Lung (tissue), 12 donors: ENCODE measurements around the gene PGK2. TPM values are rescaled to one million over a fixed set of nuclear protein-coding genes. Genes with fewer than 3 reads are reported as not detected.

Experiments
- ATAC-seq: fragments of 200-7000 bp; cut with Tn5 transposase; one replicate; pipeline ENCODE4 v1.9.1; 2020; ENCODE audit warnings: moderate number of reproducible peaks; ENCODE audit not compliant: insufficient read depth, low FRiP score
- DNase-seq, 3 donors: peaks; one replicate each; pipeline ENCODE4 v3.0.0-alpha.2; 2013 to 2017
- H3K27ac ChIP-seq, 2 donors: one replicate each; pipeline ENCODE4 v1.5.1; 2013; ENCODE audit warnings: mild to moderate bottlenecking in 2 of 2, moderate library complexity in 2 of 2, control low read depth in 1 of 2, inconsistent platforms in 1 of 2, low read depth in 1 of 2, low read length in 1 of 2
- H3K27me3 ChIP-seq, 3 donors: one replicate each; pipeline ENCODE4 v1.5.1; 2013; ENCODE audit warnings: low read length in 2 of 3; ENCODE audit not compliant: control insufficient read depth in 3 of 3, insufficient read depth in 3 of 3
- H3K36me3 ChIP-seq, 4 donors: one replicate each; pipeline ENCODE4 v1.5.1; 2013; ENCODE audit warnings: low read length in 4 of 4, mild to moderate bottlenecking in 1 of 4, moderate library complexity in 1 of 4; ENCODE audit not compliant: control insufficient read depth in 4 of 4, insufficient read depth in 4 of 4
- H3K4me1 ChIP-seq, 5 donors: one replicate each; pipeline ENCODE4 v1.5.1; 2013; ENCODE audit warnings: low read length in 5 of 5, mild to moderate bottlenecking in 2 of 5, moderate library complexity in 1 of 5; ENCODE audit not compliant: control insufficient read depth in 5 of 5, insufficient read depth in 5 of 5
- H3K4me3 ChIP-seq: one replicate; pipeline ENCODE4 v1.5.1; 2013; ENCODE audit warnings: mild to moderate bottlenecking, control low read depth, moderate library complexity
- H3K9ac ChIP-seq, 2 donors: one replicate each; pipeline ENCODE4 v1.5.1; 2013; ENCODE audit warnings: low read length in 2 of 2, control low read depth in 1 of 2; ENCODE audit not compliant: insufficient read depth in 1 of 2
- H3K9me3 ChIP-seq, 4 donors: one replicate each; pipeline ENCODE4 v1.5.1; 2013; ENCODE audit warnings: low read length in 3 of 4, mild to moderate bottlenecking in 1 of 4, moderate library complexity in 1 of 4; ENCODE audit not compliant: control insufficient read depth in 4 of 4, insufficient read depth in 3 of 4
- WGBS, 2 donors: extraction: QIAGEN DNeasy Blood & Tissue Kit; methylation state at CpG; one replicate each; pipeline ENCODE4 v1.1.7; 2013; 5-methylcytosine and 5-hydroxymethylcytosine counted together
- polyA plus RNA-seq, 2 donors: library from polyadenylated mRNA; stranded (reverse); fragments of 200-250 nt; gene quantifications; one replicate each; pipeline ENCODE4 v1.2.1, GENCODE V29; 2013
- total RNA-seq, 2 donors: library from RNA; depleted of rRNA in 1 of 2; stranded (reverse); fragments of >200 nt in 1 of 2; gene quantifications; one replicate each; pipeline ENCODE4 v1.2.1, GENCODE V29; 2014 to 2021
- TF ChIP-seq, protein P1 (sequence below): IDR thresholded peaks from 2 replicates; pipeline ENCODE4 v1.5.1; 2012; ENCODE audit warnings: mild to moderate bottlenecking; ENCODE audit errors: control extremely low read depth, extremely low read depth
- donor health status: control.
- donor health status: control.
- donor health status: Bipolar disorder and iron deficiency.
- donor health status: healthy.
- donor health status: DM: yes; HTN: yes; CAD: no.

The PGK2 gene
- total and polyA plus RNA-seq, 4 donors = not detected

DNA sequence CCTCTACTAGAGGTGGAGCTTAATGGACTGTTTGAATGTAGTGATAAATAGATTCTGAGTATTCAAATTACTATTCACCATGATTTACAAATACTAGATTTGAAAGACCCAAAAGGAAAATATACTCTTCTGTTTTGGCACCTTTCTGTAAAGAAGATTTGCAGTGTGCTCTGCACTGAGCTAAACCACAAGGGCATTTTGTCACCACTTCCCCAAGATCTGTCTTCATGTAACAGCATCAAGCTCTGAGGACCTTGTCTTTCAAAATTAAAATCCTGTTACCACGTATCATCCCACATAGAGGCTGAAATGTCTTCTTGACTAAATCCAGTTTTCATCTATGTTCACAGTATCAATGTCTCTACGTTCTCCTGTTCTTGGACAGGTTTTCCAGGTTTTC is 3.3 kb upstream of the PGK2 start:
- H3K27ac ChIP-seq = no peak overlapping the region
- 50 to 52% methylated on average over 2 of the region's 2 CpGs for WGBS, 2 donors
- no peak overlapping the region for H3K9ac ChIP-seq
- ATAC-seq (no peak), DNase-seq (no peak)
- no peaks in the 10 kb centered on the region for H3K36me3 ChIP-seq
- H3K4me3 ChIP-seq = no peak overlapping the region
- H3K27me3 ChIP-seq = no peaks in the 10 kb centered on the region
- no peaks in the 10 kb centered on the region for H3K9me3 ChIP-seq
- no peaks in the 10 kb centered on the region for H3K4me1 ChIP-seq
- TF ChIP-seq, protein P1, sequence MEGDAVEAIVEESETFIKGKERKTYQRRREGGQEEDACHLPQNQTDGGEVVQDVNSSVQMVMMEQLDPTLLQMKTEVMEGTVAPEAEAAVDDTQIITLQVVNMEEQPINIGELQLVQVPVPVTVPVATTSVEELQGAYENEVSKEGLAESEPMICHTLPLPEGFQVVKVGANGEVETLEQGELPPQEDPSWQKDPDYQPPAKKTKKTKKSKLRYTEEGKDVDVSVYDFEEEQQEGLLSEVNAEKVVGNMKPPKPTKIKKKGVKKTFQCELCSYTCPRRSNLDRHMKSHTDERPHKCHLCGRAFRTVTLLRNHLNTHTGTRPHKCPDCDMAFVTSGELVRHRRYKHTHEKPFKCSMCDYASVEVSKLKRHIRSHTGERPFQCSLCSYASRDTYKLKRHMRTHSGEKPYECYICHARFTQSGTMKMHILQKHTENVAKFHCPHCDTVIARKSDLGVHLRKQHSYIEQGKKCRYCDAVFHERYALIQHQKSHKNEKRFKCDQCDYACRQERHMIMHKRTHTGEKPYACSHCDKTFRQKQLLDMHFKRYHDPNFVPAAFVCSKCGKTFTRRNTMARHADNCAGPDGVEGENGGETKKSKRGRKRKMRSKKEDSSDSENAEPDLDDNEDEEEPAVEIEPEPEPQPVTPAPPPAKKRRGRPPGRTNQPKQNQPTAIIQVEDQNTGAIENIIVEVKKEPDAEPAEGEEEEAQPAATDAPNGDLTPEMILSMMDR = no peak

DNA sequence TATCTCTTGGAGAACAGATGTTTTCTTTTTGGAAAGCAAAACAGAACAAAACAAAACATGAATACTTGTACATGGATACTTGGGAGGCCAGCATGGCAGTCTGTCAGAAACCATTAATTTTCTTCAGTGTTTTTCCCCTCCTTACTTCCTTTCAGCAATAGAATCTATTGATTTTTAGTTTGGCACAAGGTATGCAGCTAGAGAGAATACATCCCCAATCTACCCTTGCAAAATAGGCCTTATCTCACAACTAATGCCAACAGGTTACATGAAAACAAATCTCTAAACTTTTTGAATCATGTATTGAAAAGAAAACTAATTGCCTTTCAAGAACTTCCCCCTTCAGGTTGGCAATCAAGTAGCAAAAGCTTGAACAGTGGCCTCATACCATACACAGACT is 2.8 kb downstream of the PGK2 start:
- TF ChIP-seq, protein P1 = no peak
- no peak overlapping the region for H3K4me3 ChIP-seq
- no peaks in the 10 kb centered on the region for H3K4me1 ChIP-seq
- H3K27ac ChIP-seq = no peak overlapping the region
- no peak overlapping the region for H3K9ac ChIP-seq
- ATAC-seq (no peak), DNase-seq (no peak)
- no peaks in the 10 kb centered on the region for H3K9me3 ChIP-seq
- no peaks in the 10 kb centered on the region for H3K27me3 ChIP-seq
- H3K36me3 ChIP-seq = no peaks in the 10 kb centered on the region

DNA sequence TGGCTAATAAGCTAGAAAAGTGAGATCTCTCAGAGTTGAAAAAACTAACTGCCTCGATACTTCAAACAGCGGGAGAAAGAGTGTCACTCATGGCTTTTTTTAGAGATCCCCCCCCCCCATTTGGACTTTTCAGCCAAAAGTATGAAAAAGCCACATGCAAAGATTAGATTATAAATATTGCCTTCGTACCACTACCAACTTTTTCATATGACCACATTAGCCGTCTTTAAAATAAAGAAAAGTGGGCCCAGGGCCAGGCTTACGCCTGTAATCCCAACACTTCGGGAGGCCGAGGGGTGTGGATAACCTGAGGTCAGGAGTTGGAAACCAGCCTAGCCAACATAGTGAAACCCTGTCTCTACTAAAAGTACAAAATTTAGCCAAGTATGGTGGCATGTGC is 4.4 kb downstream of the PGK2 start:
- no peaks in the 10 kb centered on the region for H3K27me3 ChIP-seq
- no peak overlapping the region for H3K27ac ChIP-seq
- ATAC-seq = no peak
- 88 to 94% methylated on average over 7 of the region's 7 CpGs for WGBS, 2 donors
- H3K9me3 ChIP-seq = no peaks in the 10 kb centered on the region
- H3K4me3 ChIP-seq = no peak overlapping the region
- no peak overlapping the region for H3K9ac ChIP-seq
- DNase-seq = no peak
- H3K4me1 ChIP-seq = no peaks in the 10 kb centered on the region
- H3K36me3 ChIP-seq = no peaks in the 10 kb centered on the region
- TF ChIP-seq, protein P1 = no peak

DNA sequence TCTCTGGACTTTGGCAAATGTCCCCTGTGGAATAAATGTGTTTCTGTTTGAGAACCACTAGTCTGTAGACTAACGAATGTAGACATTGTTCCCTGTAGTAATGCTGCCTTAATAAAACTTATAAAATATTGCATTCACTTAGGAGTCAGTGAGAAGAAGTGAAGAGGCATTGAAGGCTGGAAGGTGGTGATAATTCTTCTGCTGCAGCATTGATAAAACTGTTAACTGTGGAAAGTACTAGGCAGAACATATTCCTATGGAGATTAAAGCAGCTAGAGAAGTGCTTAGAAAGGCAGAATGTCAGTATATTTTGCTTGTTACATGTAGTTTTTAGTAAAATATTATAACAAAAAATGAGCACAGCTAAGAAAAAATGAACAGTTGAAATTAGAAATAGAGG is 4.8 kb downstream of the PGK2 start:
- TF ChIP-seq, protein P1 = no peak

More for the DNA sequence above, 4.8 kb downstream of the PGK2 start:
- Histone ChIP-seq H3K4me3 (no peak overlapping the region), H3K27ac (no peak overlapping the region), H3K9me3 (no peaks in the 10 kb centered on the region), H3K9ac (no peak overlapping the region), H3K4me1 (no peaks in the 10 kb centered on the region), H3K36me3 (no peaks in the 10 kb centered on the region), H3K27me3 (no peaks in the 10 kb centered on the region)
- 71 to 84% methylated on average over 1 of the region's 1 CpG for WGBS, 2 donors
- no peak for DNase-seq
- ATAC-seq = no peak
